ENCODE measurements around the gene DLG2. TPM values are rescaled to one million over a fixed set of nuclear protein-coding genes. Genes with fewer than 3 reads are reported as not detected.

DLG2 gene
- total RNA-seq, 1 donor, result 3.0 TPM

GRCh38 chr11:84044706-84045105 is 1582.4 kb downstream of the DLG2 start:
- no peak for TF ChIP-seq CTCF (IDR thresholded peaks at IDR 0.05; ENCODE audit: insufficient read depth, low read length)
- no peak overlapping the region for H3K4me3 ChIP-seq (ENCODE audit: low read depth, low read length)
- DNase-seq (ENCODE audit: low read depth), result no peak

- DNase-seq (ENCODE audit: low read depth), result no peak
- H3K4me3 ChIP-seq (ENCODE audit: low read depth, low read length), result no peak overlapping the region
- TF ChIP-seq CTCF (IDR thresholded peaks at IDR 0.05; ENCODE audit: insufficient read depth, low read length), result no peak
These were observed 1590.4 kb downstream of the DLG2 start for GRCh38 chr11:84036664-84037194.

GRCh38 chr11:84035645-84036044 is 1591.5 kb downstream of the DLG2 start:
- no peak for TF ChIP-seq CTCF (IDR thresholded peaks at IDR 0.05; ENCODE audit: insufficient read depth, low read length)
- H3K4me3 ChIP-seq (ENCODE audit: low read depth, low read length), result no peak overlapping the region
- DNase-seq (ENCODE audit: low read depth), result no peak

- DNase-seq (ENCODE audit: low read depth), result no peak
- TF ChIP-seq CTCF (IDR thresholded peaks at IDR 0.05; ENCODE audit: insufficient read depth, low read length), result no peak
- H3K4me3 ChIP-seq (ENCODE audit: low read depth, low read length), result no peak overlapping the region
These were observed 1592.7 kb downstream of the DLG2 start for GRCh38 chr11:84034484-84034883.

- H3K4me3 ChIP-seq (ENCODE audit: low read depth, low read length), result no peak overlapping the region
- TF ChIP-seq CTCF (IDR thresholded peaks at IDR 0.05; ENCODE audit: insufficient read depth, low read length), result no peak
- DNase-seq (ENCODE audit: low read depth), result no peak
These were observed 1602.9 kb downstream of the DLG2 start for GRCh38 chr11:84024266-84024665.

GRCh38 chr11:84022695-84023094 is 1604.4 kb downstream of the DLG2 start:
- no peak for TF ChIP-seq CTCF (IDR thresholded peaks at IDR 0.05; ENCODE audit: insufficient read depth, low read length)
- no peak overlapping the region for H3K4me3 ChIP-seq (ENCODE audit: low read depth, low read length)
- no peak for DNase-seq (ENCODE audit: low read depth)

- DNase-seq (ENCODE audit: low read depth), result no peak
- no peak for TF ChIP-seq CTCF (IDR thresholded peaks at IDR 0.05; ENCODE audit: insufficient read depth, low read length)
- no peak overlapping the region for H3K4me3 ChIP-seq (ENCODE audit: low read depth, low read length)
These were observed 1604.9 kb downstream of the DLG2 start for GRCh38 chr11:84022201-84022600.
